Stomach (tissue), 4 donors: ENCODE data around the gene URB1.

ENCODE experiments used
- POLR2A ChIP-seq, 4 donors: fragments of 450-650 bp; IDR thresholded peaks; one replicate each; pipeline ENCODE4 v1.6.1; 2016; ENCODE audit warnings: antibody characterized with exemption in 4 of 4, control low read depth in 2 of 4, mild to moderate bottlenecking in 1 of 4, moderate library complexity in 1 of 4
- POLR2AphosphoS5 ChIP-seq, 3 donors: sonication (generic); formaldehyde crosslinking; IDR thresholded peaks; one replicate each; pipeline ENCODE4 v1.6.1; 2016; ENCODE audit warnings: antibody characterized with exemption in 3 of 3
- TF ChIP-seq, protein P1 (sequence below), 7 experiments: fragments of 450-650 bp in 4 of 7; fragments of 200-600 bp in 3 of 7; sonication (generic) in 3 of 7; IDR thresholded peaks; one replicate each; pipeline ENCODE4 v1.5.1; 2016 to 2019; ENCODE audit warnings: antibody characterized with exemption in 7 of 7, control low read depth in 2 of 7, mild to moderate bottlenecking in 1 of 7

DNA sequence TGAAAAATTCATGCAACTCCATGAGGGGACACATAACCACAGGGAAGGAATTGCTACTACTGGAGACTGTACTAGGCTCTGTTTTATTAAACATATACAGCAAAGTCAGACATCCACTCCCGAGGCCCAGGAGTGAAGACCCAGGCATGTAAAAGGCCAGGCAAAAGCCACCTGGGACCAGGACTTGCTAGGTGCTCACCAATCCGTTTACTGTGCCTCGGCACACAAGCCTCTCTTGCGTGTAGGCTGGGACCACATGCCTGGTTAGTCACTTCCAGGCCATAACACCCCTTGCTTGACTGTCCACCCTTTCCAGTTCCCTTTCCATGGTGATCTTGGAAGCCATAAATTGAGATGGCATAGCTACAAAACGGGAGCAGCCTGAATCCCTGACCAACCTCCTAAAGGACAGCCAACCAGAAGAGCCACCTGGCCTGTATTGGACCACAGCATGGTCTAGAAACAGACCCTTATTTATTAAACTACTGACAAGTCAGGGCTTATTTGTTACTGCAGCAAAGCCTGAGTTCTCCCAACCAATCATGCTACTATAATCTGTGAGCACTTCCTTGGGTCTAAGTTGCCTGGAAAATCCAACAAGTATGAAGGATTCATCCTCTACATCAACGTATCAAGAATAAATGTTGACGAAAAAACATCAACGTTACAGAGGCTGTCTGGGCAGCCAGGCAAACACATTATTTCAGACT lies 39.7 kb downstream of the URB1 start:
- TF ChIP-seq POLR2A (IDR thresholded peaks at IDR 0.05): no peak
- TF ChIP-seq, protein P1, sequence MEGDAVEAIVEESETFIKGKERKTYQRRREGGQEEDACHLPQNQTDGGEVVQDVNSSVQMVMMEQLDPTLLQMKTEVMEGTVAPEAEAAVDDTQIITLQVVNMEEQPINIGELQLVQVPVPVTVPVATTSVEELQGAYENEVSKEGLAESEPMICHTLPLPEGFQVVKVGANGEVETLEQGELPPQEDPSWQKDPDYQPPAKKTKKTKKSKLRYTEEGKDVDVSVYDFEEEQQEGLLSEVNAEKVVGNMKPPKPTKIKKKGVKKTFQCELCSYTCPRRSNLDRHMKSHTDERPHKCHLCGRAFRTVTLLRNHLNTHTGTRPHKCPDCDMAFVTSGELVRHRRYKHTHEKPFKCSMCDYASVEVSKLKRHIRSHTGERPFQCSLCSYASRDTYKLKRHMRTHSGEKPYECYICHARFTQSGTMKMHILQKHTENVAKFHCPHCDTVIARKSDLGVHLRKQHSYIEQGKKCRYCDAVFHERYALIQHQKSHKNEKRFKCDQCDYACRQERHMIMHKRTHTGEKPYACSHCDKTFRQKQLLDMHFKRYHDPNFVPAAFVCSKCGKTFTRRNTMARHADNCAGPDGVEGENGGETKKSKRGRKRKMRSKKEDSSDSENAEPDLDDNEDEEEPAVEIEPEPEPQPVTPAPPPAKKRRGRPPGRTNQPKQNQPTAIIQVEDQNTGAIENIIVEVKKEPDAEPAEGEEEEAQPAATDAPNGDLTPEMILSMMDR (IDR thresholded peaks at IDR 0.05): no peak
- no peak for TF ChIP-seq POLR2AphosphoS5 (IDR thresholded peaks at IDR 0.05)
